Measurements from ENCODE around the gene COPS7B. TPM values are rescaled to one million over a fixed set of nuclear protein-coding genes. Genes with fewer than 3 reads are reported as not detected.
A peak's percentile ranks its signal among the peaks of the same experiment; 100 is the strongest.

Gene COPS7B
- total and polyA plus RNA-seq, 9 of the 15 experiments (the other 6 are each of a cell fraction or from before 2014, with no cell fraction given), result 6.0 to 50.7 (median 21.8) TPM

GRCh38 chr2:231780123-231780908, 5.9 kb upstream of the COPS7B start:
- Histone ChIP-seq H3K4me3 (peak overlapping the region; percentile 66), H3K4me1 (replicated peaks in 1 of 2; ENCODE audit: control insufficient read depth in 2 of 2, insufficient read depth in 2 of 2, low read length in 2 of 2) (peaks cover 9 to 17% of the 10 kb centered on the region in 2 experiments; a peak in 4 of 5 replicates), H3K4me2 (ENCODE audit: insufficient read depth, low read length) (peak overlapping the region; percentile 83), H3K9me3 (replicated peaks; ENCODE audit: control insufficient read depth, insufficient read depth, low read depth, low read length) (no peaks in the 10 kb centered on the region), H3K27me3 (ENCODE audit: control insufficient read depth in 2 of 2, insufficient read depth in 2 of 2, low read length in 2 of 2) (no peaks in the 10 kb centered on the region), H3K27ac (ENCODE audit: extremely low read depth, low read depth, low read length) (no peak overlapping the region), H3K9ac (ENCODE audit: insufficient read depth in 1 of 2, low read depth in 2 of 2, low read length in 2 of 2) (peak overlapping the region in 1 of 2 experiments; percentile 94; a peak in 2 of 4 replicates), H2AFZ (ENCODE audit: low read depth, low read length) (no peak overlapping the region; the same call in 1 of the 2 replicates), H3K9me1 (ENCODE audit: control insufficient read depth, insufficient read depth, low read length) (no peaks in the 10 kb centered on the region), H3K79me2 (ENCODE audit: control insufficient read depth, insufficient read depth, low read length) (no peaks in the 10 kb centered on the region; the same call in 2 of the 3 replicates), H4K20me1 (replicated peaks; ENCODE audit: control insufficient read depth, insufficient read depth, low read length) (peaks cover 2% of the 10 kb centered on the region; the same call in 1 of the 2 replicates), H3K36me3 (ENCODE audit: control insufficient read depth, insufficient read depth, low read length) (no peaks in the 10 kb centered on the region)
- FAIRE-seq (no peak), ATAC-seq (peak; percentile 53), DNase-seq (ENCODE audit: extremely low read depth in 1 of 4, low spot score in 3 of 4) (peak in 3 of 4 experiments; percentile 15 to 48 (median 26))
- no TSS peak for BruUV-seq (replicated peaks)
- in situ Hi-C loops (cut with MboI), result no loop called here
- POLR2A ChIA-PET, result interaction anchor here (0.6 to 0.7 kb wide), 2 partner anchors 25 to 70 kb away, joined by 3 to 4 read pairs; no protein-coding TSS in a partner anchor
- WGBS (ENCODE audit: insufficient coverage, low coverage, missing lambda C conversion rate), result 4% methylated on average over 24 of the region's 51 CpGs
- intact Hi-C loops (cut with micrococcal nuclease), result loop anchor here (5.0 to 10.0 kb wide), 2 partner anchors 168 to 316 kb away; partner anchors contain the start of gene NCL
- CTCF ChIA-PET (ENCODE audit: low intra/inter-chr PET ratio), result no interaction called here
- TF ChIP-seq, protein P1, sequence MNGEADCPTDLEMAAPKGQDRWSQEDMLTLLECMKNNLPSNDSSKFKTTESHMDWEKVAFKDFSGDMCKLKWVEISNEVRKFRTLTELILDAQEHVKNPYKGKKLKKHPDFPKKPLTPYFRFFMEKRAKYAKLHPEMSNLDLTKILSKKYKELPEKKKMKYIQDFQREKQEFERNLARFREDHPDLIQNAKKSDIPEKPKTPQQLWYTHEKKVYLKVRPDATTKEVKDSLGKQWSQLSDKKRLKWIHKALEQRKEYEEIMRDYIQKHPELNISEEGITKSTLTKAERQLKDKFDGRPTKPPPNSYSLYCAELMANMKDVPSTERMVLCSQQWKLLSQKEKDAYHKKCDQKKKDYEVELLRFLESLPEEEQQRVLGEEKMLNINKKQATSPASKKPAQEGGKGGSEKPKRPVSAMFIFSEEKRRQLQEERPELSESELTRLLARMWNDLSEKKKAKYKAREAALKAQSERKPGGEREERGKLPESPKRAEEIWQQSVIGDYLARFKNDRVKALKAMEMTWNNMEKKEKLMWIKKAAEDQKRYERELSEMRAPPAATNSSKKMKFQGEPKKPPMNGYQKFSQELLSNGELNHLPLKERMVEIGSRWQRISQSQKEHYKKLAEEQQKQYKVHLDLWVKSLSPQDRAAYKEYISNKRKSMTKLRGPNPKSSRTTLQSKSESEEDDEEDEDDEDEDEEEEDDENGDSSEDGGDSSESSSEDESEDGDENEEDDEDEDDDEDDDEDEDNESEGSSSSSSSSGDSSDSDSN (IDR thresholded peaks at IDR 0.05; ENCODE audit: borderline replicate concordance in 1 of 2, low read depth in 2 of 2, low read length in 2 of 2), result peak in 1 of 2 experiments; percentile 63; a peak in 1 of 4 replicates
- TF ChIP-seq CREM (IDR thresholded peaks at IDR 0.05; ENCODE audit: low read depth) (0 out of 2 replicates have a peak, but pooled peaks have one; percentile 35), HCFC1 (IDR thresholded peaks at IDR 0.05; ENCODE audit: low read depth, low read length) (no peak), EHMT2 (IDR thresholded peaks at IDR 0.05) (peak; percentile 92), NEUROD1 (IDR thresholded peaks at IDR 0.05; ENCODE audit: borderline replicate concordance, low read depth, low read length, partially characterized antibody) (no peak), TGIF2 (CRISPR knock-in tag; IDR thresholded peaks at IDR 0.05) (0 out of 2 replicates have a peak, but pooled peaks have one; percentile 23), MIER1 (IDR thresholded peaks at IDR 0.05; ENCODE audit: low read depth) (peak; percentile 84), SIN3A (IDR thresholded peaks at IDR 0.05; ENCODE audit: borderline replicate concordance in 2 of 2, control insufficient read depth in 1 of 2, low read depth in 2 of 2, low read length in 2 of 2) (peak in 1 of 2 experiments; percentile 66; a peak in 1 of 4 replicates)
- TF ChIP-seq, protein P2, sequence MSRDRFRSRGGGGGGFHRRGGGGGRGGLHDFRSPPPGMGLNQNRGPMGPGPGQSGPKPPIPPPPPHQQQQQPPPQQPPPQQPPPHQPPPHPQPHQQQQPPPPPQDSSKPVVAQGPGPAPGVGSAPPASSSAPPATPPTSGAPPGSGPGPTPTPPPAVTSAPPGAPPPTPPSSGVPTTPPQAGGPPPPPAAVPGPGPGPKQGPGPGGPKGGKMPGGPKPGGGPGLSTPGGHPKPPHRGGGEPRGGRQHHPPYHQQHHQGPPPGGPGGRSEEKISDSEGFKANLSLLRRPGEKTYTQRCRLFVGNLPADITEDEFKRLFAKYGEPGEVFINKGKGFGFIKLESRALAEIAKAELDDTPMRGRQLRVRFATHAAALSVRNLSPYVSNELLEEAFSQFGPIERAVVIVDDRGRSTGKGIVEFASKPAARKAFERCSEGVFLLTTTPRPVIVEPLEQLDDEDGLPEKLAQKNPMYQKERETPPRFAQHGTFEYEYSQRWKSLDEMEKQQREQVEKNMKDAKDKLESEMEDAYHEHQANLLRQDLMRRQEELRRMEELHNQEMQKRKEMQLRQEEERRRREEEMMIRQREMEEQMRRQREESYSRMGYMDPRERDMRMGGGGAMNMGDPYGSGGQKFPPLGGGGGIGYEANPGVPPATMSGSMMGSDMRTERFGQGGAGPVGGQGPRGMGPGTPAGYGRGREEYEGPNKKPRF (IDR thresholded peaks at IDR 0.05; ENCODE audit: low read depth, low read length), result no peak
- TF ChIP-seq, protein P3, sequence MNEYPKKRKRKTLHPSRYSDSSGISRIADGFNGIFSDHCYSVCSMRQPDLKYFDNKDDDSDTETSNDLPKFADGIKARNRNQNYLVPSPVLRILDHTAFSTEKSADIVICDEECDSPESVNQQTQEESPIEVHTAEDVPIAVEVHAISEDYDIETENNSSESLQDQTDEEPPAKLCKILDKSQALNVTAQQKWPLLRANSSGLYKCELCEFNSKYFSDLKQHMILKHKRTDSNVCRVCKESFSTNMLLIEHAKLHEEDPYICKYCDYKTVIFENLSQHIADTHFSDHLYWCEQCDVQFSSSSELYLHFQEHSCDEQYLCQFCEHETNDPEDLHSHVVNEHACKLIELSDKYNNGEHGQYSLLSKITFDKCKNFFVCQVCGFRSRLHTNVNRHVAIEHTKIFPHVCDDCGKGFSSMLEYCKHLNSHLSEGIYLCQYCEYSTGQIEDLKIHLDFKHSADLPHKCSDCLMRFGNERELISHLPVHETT (CRISPR knock-in tag; conservative IDR thresholded peaks at IDR 0.05 in 1 of 2, IDR thresholded peaks at IDR 0.05 in 1 of 2), result no peak
